GM23338 (cell line): ENCODE results near the gene RPTOR. TPM values are rescaled to one million over a fixed set of nuclear protein-coding genes. Genes with fewer than 3 reads are reported as not detected.

Source experiments
- ATAC-seq: fragments of 200-7000 bp; cut with Tn5 transposase; 3 replicates; pipeline ENCODE4 v1.9.1; 2020
- DNase-seq: peaks from one replicate; pipeline ENCODE4 v3.0.0-alpha.2; 2015; ENCODE audit warnings: low spot score
- H2AFZ ChIP-seq: fragments of 200-600 bp; sonication (generic); 2 replicates; pipeline ENCODE4 v1.8.0; 2016; ENCODE audit warnings: antibody characterized with exemption, mild to moderate bottlenecking, moderate library complexity
- H3F3A ChIP-seq: fragments of 200-600 bp; sonication (generic); replicated peaks from 2 replicates; pipeline ENCODE4 v1.8.0; 2017; ENCODE audit warnings: antibody characterized with exemption, mixed run types, low read depth
- H3K27ac ChIP-seq: fragments of 200-600 bp; sonication (generic); 2 replicates; pipeline ENCODE4 v1.6.1; 2016; ENCODE audit warnings: low read depth
- H3K27me3 ChIP-seq: fragments of 200-600 bp; sonication (generic); 2 replicates; pipeline ENCODE4 v1.8.0; 2016; ENCODE audit warnings: mild to moderate bottlenecking, mixed run types, moderate library complexity; ENCODE audit not compliant: insufficient read depth
- H3K36me3 ChIP-seq: fragments of 200-600 bp; sonication (generic); 2 replicates; pipeline ENCODE4 v1.8.0; 2016; ENCODE audit warnings: mild to moderate bottlenecking; ENCODE audit not compliant: insufficient read depth
- H3K4me1 ChIP-seq: fragments of 200-600 bp; sonication (generic); 2 replicates; pipeline ENCODE4 v1.8.0; 2016; ENCODE audit warnings: mild to moderate bottlenecking, moderate library complexity; ENCODE audit not compliant: insufficient read depth
- H3K4me2 ChIP-seq: fragments of 200-600 bp; sonication (generic); 2 replicates; pipeline ENCODE4 v1.7.1; 2017; ENCODE audit warnings: mixed run types
- H3K4me3 ChIP-seq: fragments of 200-600 bp; sonication (generic); 2 replicates; pipeline ENCODE4 v1.6.1; 2016; ENCODE audit warnings: mixed run types
- H3K79me2 ChIP-seq: fragments of 200-600 bp; sonication (generic); replicated peaks from 2 replicates; pipeline ENCODE4 v1.8.0; 2017; ENCODE audit warnings: mild to moderate bottlenecking; ENCODE audit not compliant: insufficient read depth
- H3K9me2 ChIP-seq: fragments of 200-600 bp; sonication (generic); 2 replicates; pipeline ENCODE4 v1.8.0; 2017; ENCODE audit not compliant: insufficient read depth
- H4K20me1 ChIP-seq: fragments of 200-600 bp; sonication (generic); replicated peaks from 2 replicates; pipeline ENCODE4 v1.8.0; 2017; ENCODE audit warnings: mild to moderate bottlenecking; ENCODE audit not compliant: insufficient read depth
- H3K27ac Mint-ChIP-seq: 2 replicates; pipeline ENCODE4 v1.8.0; 2020; ENCODE audit warnings: inconsistent platforms, mild to moderate bottlenecking, moderate library complexity, mixed read lengths
- H3K27me3 Mint-ChIP-seq: 3 replicates; pipeline ENCODE4 v1.8.0; 2022; ENCODE audit warnings: low read depth, mild to moderate bottlenecking, moderate library complexity, mixed read lengths, inconsistent platforms; ENCODE audit not compliant: insufficient read depth, poor library complexity
- H3K36me3 Mint-ChIP-seq: 3 replicates; pipeline ENCODE4 v1.8.0; 2021; ENCODE audit warnings: low read depth, mild to moderate bottlenecking, inconsistent platforms, moderate library complexity, mixed read lengths
- H3K4me1 Mint-ChIP-seq: 3 replicates; pipeline ENCODE4 v1.8.0; 2020; ENCODE audit warnings: mild to moderate bottlenecking, inconsistent platforms, mixed read lengths
- H3K4me3 Mint-ChIP-seq: 3 replicates; pipeline ENCODE4 v1.8.0; 2021; ENCODE audit warnings: moderate library complexity, mild to moderate bottlenecking, inconsistent platforms, mixed read lengths
- H3K9me3 Mint-ChIP-seq: 3 replicates; pipeline ENCODE4 v1.8.0; 2020; ENCODE audit warnings: moderate library complexity, mild to moderate bottlenecking, inconsistent platforms, mixed read lengths
- CTCF ChIP-seq, 2 experiments: fragments of 200-600 bp in 1 of 2; sonication (generic) in 1 of 2; conservative IDR thresholded peaks; 2 replicates each; pipeline versions ENCODE4 v1.5.1 to v1.6.1; 2016 to 2017; ENCODE audit warnings: antibody characterized with exemption in 2 of 2, low read depth in 2 of 2, mild to moderate bottlenecking in 2 of 2, moderate library complexity in 1 of 2
- REST ChIP-seq: IDR thresholded peaks from one replicate; pipeline ENCODE4 v1.6.1; 2018; ENCODE audit warnings: antibody characterized with exemption; ENCODE audit not compliant: unreplicated experiment
- polyA plus RNA-seq: library from polyadenylated mRNA; unstranded; fragments of >200 nt; fragmentation: Nextera tagmentation; extraction: Ambion mirVana; gene quantifications from 2 replicates; pipeline ENCODE4 v1.2.1, GENCODE V29; 2016
- total RNA-seq: library from RNA; depleted of rRNA; stranded (reverse); fragments of >200 nt; shearing (Covaris generic); gene quantifications from 2 replicates; pipeline ENCODE4 v1.2.3, GENCODE V29; 2014

Gene RPTOR
- total and polyA plus RNA-seq, 2 experiments from 2014 or later = 9.5 to 38.0 TPM

- no peak overlapping the region for H3K4me2 ChIP-seq
- peaks cover 14% of the 10 kb centered on the region for H3K4me1 Mint-ChIP-seq
- no peaks in the 10 kb centered on the region for H3K27me3 ChIP-seq
- H3K4me1 ChIP-seq = peaks cover 10% of the 10 kb centered on the region
- H3K36me3 ChIP-seq = no peaks in the 10 kb centered on the region
- no peak overlapping the region for H3K4me3 ChIP-seq
- no peak for ATAC-seq
- H4K20me1 ChIP-seq = no peaks in the 10 kb centered on the region; the same call in 1 of the 2 replicates
- H3K27ac Mint-ChIP-seq = peak overlapping the region; percentile 59; the same call in 1 of the 2 replicates
- peaks cover 13% of the 10 kb centered on the region for H3K27me3 Mint-ChIP-seq
- H3K36me3 Mint-ChIP-seq = peaks cover 5% of the 10 kb centered on the region; the same call in 2 of the 3 replicates
- H3K27ac ChIP-seq = no peak overlapping the region
- no peaks in the 10 kb centered on the region; the same call in 2 of the 3 replicates for H3K9me3 Mint-ChIP-seq
- no peak for TF ChIP-seq CTCF (conservative IDR thresholded peaks at IDR 0.05; ENCODE audit: low read depth in 2 of 2)
- DNase-seq = no peak
- no peak overlapping the region for H2AFZ ChIP-seq
- H3K79me2 ChIP-seq = no peaks in the 10 kb centered on the region; the same call in 1 of the 2 replicates
- no peaks in the 10 kb centered on the region for H3K9me2 ChIP-seq
- H3K4me3 Mint-ChIP-seq = no peak overlapping the region
- H3F3A ChIP-seq = no peaks in the 10 kb centered on the region
These were observed 293.1 kb downstream of the RPTOR start for GRCh38 chr17:80837711-80838110.

- H4K20me1 ChIP-seq = no peaks in the 10 kb centered on the region; the same call in 1 of the 2 replicates
- H3K27me3 Mint-ChIP-seq = peaks cover 10% of the 10 kb centered on the region
- DNase-seq (no peak), ATAC-seq (no peak)
- no peaks in the 10 kb centered on the region for H3K36me3 ChIP-seq
- TF ChIP-seq CTCF (conservative IDR thresholded peaks at IDR 0.05; ENCODE audit: low read depth in 2 of 2) = no peak
- no peak for TF ChIP-seq REST
- peak overlapping the region; percentile 40 for H3K27ac Mint-ChIP-seq
- no peaks in the 10 kb centered on the region for H3F3A ChIP-seq
- no peak overlapping the region for H3K4me2 ChIP-seq
- H3K4me3 Mint-ChIP-seq = no peak overlapping the region
- no peak overlapping the region for H3K4me3 ChIP-seq
- no peaks in the 10 kb centered on the region; the same call in 1 of the 2 replicates for H3K79me2 ChIP-seq
- no peak overlapping the region for H2AFZ ChIP-seq
- peaks cover 8% of the 10 kb centered on the region for H3K4me1 Mint-ChIP-seq
- no peak overlapping the region for H3K27ac ChIP-seq
- H3K36me3 Mint-ChIP-seq = peaks cover 5% of the 10 kb centered on the region; the same call in 2 of the 3 replicates
- no peaks in the 10 kb centered on the region for H3K9me2 ChIP-seq
- no peaks in the 10 kb centered on the region; the same call in 2 of the 3 replicates for H3K9me3 Mint-ChIP-seq
- peaks cover 6% of the 10 kb centered on the region for H3K4me1 ChIP-seq
- no peaks in the 10 kb centered on the region for H3K27me3 ChIP-seq
These were observed 293.8 kb downstream of the RPTOR start for GRCh38 chr17:80838311-80839025.
